GM19025 (cell line): Measurements from ENCODE around the gene RGS3.

ENCODE experiments used
- ATAC-seq: cut with Tn5 transposase; IDR thresholded peaks from one replicate; pipeline ENCODE4 v1.9.1; 2021; ENCODE audit warnings: mild to moderate bottlenecking, low read depth, moderate library complexity; ENCODE audit not compliant: unreplicated experiment

The RGS3 gene

GRCh38 chr9:113580954-113581311, 117.4 kb downstream of the RGS3 start:
- no peak for ATAC-seq

GRCh38 chr9:113581865-113582697, 118.6 kb downstream of the RGS3 start:
- peak; percentile 87 for ATAC-seq

GRCh38 chr9:113582698-113583200, 119.2 kb downstream of the RGS3 start:
- ATAC-seq: no peak

- ATAC-seq: no peak
Measured at GRCh38 chr9:113583511-113584427, 120.2 kb downstream of the RGS3 start.

- no peak for ATAC-seq
Measured at GRCh38 chr9:113584428-113585084, 121.0 kb downstream of the RGS3 start.

- no peak for ATAC-seq
Measured at GRCh38 chr9:113585085-113585442, 121.5 kb downstream of the RGS3 start.

GRCh38 chr9:113585555-113585954, 122.0 kb downstream of the RGS3 start:
- no peak for ATAC-seq

GRCh38 chr9:113587471-113588031, 124.0 kb downstream of the RGS3 start:
- ATAC-seq: no peak

GRCh38 chr9:113588242-113588810, 124.8 kb downstream of the RGS3 start:
- no peak for ATAC-seq

GRCh38 chr9:113588936-113589335, 125.4 kb downstream of the RGS3 start:
- no peak for ATAC-seq

GRCh38 chr9:113589407-113589806, 125.9 kb downstream of the RGS3 start:
- ATAC-seq: no peak

GRCh38 chr9:113589890-113590289, 126.4 kb downstream of the RGS3 start:
- ATAC-seq: no peak

- no peak for ATAC-seq
Measured at GRCh38 chr9:113590389-113590788, 126.9 kb downstream of the RGS3 start.

GRCh38 chr9:113590991-113591898, 127.7 kb downstream of the RGS3 start:
- ATAC-seq: peak; percentile 40

GRCh38 chr9:113591899-113592625, 128.5 kb downstream of the RGS3 start:
- peak; percentile 4 for ATAC-seq

GRCh38 chr9:113592876-113593575, 129.5 kb downstream of the RGS3 start:
- no peak for ATAC-seq

GRCh38 chr9:113593682-113594281, 130.3 kb downstream of the RGS3 start:
- peak; percentile 57 for ATAC-seq
